ENCODE data around the gene EEF1AKMT2.
"Not testable (repeated sequence)": the region's sequence is repeated elsewhere in the genome, so short reads cannot be mapped to it uniquely, and the experiment has no call there.

The EEF1AKMT2 gene

DNA sequence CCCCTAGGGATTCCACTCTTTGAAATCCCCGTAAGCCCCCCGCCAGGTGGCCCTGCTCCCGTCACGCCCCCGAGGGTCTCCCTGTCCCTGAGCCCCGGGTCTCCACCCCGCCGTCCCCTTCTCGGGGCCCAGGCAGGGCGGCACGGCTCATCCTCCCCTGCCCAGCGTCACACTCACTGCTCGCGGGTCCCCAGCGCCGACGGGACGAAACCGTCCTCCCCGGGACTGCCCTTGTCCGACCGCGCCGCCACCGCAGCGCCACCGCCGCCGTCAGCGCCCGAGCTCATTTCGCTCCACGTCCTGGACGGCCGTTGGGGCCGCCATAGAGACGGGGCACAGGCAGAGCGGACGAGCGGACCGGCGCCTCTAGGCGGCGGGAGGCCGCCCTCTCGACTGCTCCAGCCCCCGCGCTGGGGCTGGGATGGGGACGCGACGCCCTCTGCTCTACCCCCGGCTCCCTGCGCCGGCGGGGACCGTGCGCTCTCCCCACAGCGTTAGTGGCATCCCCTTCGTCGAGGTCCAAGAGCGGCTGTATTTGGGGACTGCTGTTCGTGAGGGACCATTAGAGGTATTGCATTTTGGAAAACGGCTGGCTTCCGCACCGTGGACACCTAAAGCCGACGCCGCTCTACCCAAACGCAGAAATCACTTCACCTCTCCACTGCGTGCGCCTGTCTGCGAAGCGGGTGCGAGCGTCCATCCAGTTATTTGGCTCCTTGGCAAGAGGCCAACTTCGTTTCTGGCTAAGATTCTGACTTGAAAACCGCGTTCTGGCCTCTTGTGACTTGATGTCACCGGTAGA, at the start of gene EEF1AKMT2:
EEF1AKMT2 (minus strand) TSS at position 341 of the 802 bp plus-strand sequence; CDS start at position 287, 54 bp downstream.
- DNase-seq = peak; percentile 87

DNA sequence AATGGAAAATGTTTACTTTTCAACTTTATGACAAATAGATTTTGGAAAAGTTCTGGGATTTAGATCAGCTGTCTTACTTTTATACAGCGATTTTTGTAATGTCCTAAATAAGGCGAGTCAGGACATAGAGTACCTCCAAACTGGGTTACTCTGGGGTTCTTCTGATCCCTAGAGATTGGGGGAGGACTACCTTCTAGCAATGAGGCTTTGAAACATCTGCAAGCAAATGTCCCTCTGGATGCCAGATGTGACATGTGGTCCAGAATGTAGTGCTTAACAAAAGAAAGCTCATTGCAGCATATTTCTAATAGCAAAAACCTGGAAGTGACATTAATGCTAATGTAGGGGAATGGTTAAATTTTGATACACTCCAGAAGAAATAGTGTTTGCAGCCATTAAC, 46.0 kb upstream of the EEF1AKMT2 start:
- no peak for DNase-seq

DNA sequence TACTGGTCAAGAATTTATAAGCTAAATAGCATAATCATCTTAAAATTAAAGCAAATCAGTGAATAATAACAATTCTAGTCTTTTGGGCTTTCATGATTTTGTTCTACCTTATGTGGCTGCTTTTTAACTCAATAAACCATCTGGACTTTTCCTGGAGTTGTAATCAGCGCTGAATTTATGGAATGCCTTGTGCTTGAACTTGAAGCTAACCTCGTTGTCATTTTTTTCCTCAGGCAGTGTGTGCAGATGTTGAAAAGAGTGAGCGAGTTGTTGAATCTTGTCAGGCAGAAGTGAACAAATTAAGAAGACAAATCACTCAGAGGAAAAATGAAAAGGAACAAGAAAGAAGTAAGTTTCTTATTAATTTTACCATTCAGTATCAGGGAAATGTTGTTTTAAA, 39.4 kb upstream of the EEF1AKMT2 start:
- DNase-seq = no peak

DNA sequence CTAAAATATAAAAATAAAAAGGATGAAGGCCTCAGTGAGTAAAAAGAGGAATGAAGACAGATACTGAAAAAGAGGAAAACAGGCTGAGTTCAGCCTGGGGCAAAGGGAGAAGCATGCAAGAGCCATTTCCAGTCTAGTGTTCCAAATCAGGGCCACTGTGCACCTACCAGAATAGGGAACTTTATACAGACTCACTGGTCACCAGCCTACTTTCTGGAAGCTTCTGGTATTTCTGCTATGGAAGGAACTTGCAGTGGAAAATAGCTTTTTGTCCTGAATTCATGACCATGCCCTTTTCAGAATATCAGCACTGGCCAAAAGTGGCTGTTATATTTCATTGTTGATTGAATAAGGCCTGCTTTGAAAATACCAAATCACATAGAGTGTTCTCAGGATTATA, 38.8 kb upstream of the EEF1AKMT2 start:
- DNase-seq = no peak

DNA sequence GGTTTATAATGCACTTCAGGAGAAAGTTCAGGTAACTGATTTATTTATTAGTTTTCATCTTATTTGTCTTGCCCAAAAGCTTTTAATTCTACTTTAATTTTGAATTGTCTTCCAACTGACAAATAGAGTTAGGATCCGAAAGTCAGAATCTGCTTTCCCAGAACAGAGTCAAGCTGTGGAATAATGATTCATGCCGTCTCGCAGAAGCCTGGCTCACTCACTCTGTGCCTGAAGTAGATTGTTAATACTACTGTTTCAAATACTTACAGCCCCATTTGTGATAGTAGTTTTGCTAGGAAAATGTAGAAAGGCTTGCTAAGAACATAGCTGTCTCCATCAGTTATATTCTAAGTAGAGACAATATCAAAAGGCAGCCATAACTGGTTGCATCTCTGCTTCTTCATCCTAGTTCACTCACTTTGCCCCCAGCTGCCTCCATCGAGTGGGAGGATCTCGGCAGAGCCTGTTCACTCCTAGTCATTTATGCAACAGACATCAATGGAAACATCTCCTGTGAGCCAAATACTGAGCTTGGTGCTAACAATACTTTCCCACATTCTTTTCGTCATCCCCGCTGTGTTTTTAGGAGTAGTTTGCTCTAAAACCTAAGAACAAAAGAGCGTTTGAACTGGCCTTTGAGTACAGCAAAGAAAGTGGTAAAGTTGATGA, 37.9 kb upstream of the EEF1AKMT2 start:
- DNase-seq = no peak

DNA sequence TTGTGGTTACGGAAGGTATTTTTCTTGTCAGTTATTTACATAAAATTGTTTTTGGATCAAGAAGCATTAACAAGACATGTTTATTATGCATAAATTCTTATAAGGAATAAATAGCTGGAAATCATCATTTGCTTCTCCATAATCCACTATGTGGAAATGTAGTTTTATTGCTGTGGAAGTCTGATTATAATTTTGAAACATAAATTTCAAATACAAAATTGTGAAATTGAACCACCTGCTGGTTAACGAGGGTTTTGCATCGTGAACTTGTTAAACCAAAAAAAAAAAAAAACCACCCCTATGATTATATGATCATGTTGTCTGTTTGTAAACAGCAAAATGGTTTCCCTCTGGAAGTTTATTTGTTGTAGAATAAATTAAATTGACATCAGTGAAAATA, 35.8 kb upstream of the EEF1AKMT2 start:
- DNase-seq = no peak

DNA sequence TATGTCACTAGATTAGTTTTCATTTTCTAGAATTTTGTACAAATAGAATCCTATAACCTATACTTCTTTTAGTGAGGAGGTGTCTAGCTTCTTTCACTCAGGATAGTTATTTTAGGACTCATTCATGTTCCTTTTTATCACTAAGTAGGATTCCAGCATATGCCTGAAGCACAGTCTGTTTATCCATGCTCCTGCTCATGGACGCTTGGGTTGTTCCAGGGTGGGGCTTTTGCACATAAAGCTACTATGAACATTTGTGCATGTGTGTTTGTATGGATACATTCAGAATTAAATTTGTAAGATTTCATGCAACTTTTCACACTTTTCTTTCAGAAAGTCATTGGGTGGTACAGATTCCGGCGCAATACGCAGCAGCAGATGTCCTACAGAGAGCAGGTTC, 34.6 kb upstream of the EEF1AKMT2 start:
- DNase-seq = no peak

DNA sequence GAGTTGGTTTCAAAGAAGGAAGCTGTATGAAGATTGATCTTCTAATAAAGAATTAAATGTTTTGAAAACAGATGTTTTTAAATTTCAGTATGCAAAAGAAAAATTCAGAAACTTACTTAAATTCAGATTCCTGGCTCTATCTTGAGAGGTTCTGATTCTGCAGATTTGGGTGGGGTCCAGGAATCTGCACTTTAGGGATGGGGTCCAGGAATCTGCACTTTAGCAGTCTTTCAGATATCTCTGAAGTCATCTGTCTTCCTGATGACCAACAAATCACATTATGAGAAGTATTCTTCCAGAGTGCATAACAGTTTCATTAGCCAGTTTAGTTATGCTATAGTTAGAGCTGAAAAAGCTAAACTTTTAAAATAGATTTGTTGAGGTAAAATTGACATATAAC, 34.0 kb upstream of the EEF1AKMT2 start:
- DNase-seq = no peak

DNA sequence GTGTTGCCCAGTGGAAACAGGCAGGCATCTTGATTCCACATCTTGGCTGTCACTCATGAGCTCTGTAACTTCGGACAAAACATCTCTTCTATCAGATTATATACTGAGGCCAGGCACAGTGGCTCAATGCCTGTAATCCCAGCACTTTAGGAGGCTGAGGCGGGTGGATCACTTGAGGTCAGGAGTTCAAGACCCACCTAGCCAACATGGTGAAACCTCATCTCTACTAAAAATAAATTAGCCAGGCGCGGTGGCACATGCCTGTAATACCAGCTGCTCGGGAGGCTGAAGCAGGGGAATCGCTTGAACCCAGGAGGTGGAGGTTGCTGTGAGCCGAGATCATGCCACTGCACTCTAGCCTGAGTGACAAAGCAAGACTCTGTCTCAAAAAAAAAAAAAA, 33.2 kb upstream of the EEF1AKMT2 start:
- DNase-seq = not testable (repeated sequence)

DNA sequence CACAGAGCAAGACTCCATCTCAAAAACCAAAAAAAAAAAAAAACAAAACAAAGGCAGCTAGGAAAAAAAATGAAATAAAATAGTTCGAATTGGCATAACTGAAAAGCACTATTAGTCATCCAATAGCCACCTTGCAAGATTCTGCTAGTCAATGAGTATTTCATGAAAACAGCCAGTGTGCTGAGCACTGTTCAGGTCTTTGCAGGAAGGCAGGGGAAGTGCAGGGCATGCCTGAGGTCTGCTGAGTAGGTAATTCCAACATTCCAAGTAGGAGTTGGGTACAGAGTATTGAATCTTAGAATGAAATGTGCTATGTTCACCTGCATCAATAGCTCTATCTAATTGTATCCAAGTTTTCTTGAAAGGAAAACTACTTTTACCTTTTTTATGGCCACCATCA, 32.8 kb upstream of the EEF1AKMT2 start:
- DNase-seq = no peak

DNA sequence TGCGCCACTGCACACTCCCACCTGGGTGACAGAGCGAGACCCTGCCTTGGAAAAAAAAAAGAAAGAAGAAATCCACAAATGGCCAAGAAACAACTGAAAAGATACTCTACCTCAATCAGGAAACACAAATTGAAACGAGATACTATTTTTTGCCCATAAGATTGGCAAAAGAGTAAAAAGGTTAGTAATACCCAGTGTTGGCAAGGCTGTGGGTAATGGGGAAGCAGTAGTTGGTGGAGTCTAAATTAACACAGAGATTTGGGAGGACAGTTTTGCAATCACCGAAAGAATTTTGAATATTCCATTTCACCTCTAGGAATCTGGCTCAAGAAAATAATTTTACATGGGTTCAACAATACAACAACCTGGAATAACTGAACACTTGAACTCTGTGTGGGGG, 29.8 kb upstream of the EEF1AKMT2 start:
- DNase-seq = no peak

DNA sequence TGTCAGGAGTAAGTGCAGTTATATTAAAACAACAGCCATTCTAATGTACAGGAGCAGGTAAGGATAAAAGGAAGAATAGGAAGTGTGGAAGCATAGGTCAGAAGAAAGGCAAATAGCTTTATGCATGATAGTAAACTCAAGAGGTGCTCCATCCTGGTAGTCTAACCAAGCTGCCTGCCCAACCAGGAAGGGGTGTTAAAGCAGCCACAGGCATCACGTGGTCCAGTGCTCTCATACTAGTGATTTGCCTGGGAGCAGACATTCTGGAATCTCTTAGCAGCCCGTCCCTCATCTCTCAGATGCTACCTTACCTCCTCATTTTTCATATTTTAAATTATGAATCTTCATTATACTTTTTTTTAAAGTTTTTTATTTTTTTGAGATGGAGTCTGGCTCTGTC, 28.4 kb upstream of the EEF1AKMT2 start:
- no peak for DNase-seq

DNA sequence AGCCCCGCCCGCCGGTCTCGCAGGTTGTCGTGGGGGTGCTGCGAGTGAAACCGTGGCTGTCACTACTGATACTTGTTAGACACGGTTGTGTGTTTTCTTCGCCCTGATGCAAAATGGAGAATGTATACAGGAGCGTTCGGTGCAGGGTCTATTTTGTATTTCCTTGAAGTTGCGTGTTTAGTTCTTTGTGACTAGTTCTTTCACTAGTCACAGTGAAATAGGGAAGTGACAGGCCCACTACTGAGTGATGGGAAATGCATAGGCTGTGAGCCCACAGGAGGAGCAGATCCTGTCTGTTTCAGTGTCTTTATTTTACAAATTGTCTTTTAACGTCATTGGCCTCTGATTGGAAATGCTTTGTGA, 10.6 kb upstream of the EEF1AKMT2 start:
- DNase-seq = no peak

DNA sequence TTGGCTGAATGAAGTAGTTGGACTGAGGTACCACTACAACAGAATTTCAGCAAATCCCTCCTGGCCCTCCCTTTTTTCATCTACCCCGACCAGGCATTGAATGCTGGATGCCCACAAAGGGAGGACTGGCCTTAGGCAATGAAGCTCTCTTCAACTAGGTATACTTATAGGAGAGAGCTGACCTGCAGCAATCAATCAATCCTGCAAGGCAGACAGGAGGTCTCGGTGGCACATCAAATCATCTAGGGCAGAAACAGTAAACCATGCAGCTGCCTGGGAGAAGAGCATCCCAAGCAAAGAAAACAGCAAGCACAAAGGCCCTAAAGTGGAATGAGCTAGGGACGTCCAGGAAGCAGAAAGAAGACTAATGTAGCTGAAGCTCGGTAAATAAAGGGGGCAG, 7.5 kb upstream of the EEF1AKMT2 start:
- DNase-seq = no peak

DNA sequence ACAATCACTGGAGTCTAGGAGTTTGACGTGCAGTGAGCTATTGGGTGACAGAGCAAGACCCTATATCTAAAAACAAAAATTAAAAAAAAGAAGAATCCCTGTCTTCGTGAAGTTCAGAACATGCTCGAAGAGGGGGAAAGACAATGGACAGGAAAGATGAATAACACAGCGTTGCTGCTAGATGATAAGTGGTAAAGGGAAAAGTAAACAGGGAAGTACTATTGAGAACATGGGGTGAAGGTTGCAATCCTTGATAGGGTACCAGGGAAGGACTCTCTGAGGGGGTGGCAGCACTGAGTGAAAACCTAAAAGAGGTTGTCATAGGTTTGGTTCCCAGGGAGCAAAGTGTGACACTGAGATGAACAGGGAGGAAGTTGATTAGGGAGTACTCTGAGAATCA, 7.1 kb upstream of the EEF1AKMT2 start:
- no peak for DNase-seq

DNA sequence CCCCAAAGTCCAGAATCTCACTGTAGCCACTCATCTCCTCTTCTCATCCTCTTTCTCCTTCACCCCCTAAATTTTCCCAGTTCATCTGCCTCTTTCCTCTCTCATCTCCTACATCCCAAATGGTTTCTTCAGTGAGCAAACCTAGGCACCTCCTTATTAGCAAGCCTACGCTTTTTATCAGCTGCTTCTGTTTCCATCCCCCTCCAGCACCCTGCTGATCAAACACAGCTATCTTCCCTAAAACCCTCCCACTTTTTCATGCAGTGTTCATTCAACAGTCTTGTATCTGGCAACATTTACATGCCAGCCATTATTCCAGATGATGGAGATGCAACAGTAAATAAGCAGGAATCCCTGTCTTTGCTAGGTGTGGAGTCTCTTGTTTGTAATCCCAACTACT, 6.7 kb upstream of the EEF1AKMT2 start:
- DNase-seq = no peak

DNA sequence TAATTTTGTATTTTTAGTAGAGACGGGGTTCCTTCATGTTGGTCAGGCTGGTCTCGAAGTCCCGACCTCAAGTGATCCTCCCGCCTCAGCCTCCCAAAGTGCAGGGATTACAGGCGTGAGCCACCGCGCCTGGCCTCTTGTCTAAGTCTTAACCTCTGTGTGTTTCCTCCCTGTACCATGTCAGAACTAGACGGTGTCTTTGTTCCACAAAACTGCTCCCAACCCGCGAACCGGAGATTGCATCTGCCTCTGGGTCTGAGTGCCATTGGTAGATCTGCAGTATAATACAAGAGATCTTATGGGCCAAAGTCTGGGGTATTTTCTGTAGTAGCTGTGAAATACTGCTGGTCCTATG, 1.3 kb upstream of the EEF1AKMT2 start:
- DNase-seq = no peak

DNA sequence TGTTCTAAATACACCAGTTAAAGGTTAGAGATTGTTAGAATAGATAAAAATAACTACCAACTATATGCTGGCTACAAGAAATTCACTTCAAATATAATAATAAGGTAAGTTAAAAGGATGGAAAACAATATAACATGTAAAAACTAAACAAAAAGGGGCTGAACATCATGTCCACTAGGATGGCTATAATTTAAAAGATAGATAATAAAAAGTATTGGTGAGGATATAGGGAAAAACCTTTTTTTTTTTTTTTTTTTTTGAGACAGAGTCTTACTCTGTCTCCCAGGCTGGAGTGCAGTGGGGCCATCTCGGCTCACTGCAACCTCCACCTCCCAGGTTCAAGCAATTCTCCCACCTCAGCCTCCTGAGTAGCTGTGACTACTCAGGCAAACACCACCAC, 8.8 kb downstream of the EEF1AKMT2 start:
- DNase-seq = not testable (repeated sequence)

DNA sequence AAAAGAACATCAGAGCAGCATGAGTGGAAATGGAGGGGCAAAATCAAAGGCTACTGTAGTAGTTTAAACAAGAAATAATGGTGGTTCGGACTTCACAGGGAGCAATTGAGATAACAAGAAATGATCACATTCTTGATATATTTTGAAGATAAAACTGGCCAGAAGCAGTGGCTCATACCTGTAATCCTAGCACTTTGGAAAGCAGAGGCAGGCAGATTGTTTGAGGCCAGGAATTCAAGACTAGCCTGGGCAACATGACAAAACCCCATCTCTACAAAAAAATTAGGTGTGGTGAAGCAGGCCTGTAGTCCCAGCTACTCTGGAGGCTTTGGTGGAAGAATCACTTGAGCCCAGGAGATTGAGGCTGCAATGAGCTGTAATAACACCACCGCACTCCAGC, 22.9 kb downstream of the EEF1AKMT2 start:
- DNase-seq = no peak

DNA sequence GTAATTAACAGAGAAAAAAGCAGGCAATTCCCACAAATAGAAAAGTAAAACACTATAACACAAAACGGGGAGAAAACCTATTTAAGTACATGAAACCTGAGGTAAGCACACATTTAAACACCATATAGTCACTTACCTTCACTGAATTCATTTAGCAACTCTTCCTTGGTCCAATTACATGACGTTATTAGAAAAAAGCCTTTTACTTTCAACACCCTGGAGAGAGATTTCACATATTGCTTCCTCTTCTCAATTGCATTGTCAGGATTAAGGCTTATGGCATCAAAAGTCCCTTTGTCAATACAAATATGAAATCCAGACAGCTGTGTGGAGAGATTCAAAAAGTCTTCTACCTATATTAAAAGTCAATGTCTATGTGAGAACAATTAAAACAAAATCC, 26.4 kb downstream of the EEF1AKMT2 start:
- DNase-seq = no peak

DNA sequence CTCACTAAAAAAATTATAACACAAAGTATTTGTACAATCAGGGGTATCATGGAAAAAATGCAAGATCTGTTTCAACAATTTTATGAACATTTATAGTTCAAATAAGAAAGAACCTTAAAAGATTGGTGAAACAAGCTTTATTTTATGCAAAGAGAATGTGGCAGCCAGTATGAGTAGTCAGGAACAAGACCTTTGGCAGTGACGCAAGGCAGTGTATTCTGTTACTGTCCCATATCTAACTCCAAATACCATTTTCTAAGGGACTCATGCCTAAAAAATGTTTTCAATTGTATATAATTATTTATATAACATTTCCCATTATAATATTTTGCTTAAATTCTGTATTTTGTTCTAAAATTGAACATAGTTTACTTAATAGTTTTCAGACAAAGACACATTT, 28.4 kb downstream of the EEF1AKMT2 start:
- DNase-seq = no peak

DNA sequence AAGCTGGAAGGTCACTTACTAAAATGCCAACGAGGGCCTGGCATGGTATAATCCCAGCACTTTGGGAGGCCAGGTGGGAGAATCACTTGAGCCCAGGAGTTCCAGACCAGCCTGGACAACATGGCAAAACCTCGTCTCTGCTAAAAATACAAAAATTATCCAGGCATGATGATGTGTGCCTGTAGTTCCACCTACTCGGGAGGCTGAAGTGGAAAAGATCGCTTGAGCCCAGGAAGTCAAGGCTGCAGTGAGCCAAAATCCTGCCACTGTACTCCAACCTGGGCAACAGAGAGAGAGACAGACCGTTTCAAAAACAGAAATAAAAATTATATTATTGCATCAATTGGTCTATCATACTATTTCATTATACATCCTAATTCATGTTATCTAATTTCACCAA, 29.4 kb downstream of the EEF1AKMT2 start:
- DNase-seq = no peak

DNA sequence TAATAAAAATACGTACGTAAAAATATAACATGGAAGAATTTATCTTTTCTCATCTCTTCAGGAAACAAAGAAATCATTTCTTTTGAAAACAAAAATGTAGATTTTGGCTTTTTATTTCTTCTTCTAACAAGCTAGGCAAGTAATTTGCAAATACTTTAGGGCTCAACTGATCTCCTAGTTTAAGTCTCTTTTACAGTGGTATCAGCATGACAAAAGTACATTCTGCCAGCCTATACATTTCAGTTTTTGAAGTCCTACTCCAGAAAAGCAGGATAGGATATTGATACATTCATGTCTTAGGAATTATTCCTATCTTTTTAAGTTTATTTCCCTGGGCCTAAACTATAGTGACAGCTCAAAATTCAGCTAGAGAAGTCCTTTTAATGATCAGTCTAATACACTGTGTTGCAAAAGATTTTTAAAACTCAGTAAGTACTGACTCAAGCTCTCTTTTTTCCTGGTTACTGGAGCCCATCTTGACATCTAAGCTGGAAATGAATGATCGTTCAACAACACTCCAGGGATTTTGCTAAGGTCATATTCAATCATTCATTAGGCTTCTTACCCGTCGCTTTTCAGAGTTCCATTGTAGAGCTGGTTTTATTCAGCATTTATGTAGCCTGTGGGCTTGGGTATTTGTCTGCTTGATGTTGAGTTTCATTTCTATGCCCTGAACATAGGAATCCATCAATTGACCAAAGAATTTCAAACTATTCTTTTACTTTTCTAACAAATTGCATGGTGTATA, 35.4 kb downstream of the EEF1AKMT2 start:
- DNase-seq = no peak

DNA sequence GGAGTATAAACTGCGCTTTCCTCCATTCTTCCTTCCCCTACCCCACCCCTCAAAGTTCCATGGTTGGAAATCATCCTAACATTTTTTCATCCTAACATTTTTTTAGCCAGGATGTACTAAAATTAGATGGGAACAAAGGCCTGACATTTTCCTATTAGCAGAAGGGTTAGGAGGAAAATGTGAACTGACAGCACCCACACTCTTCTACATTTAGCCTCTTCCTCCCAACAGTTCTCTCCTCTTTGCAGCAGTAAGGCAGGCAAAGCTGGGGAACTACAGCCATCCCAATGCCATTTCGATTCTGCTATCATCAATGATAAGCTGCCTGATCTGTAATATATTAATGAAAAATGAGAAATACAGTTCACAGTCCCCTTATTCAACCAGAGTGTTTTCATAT, 36.1 kb downstream of the EEF1AKMT2 start:
- DNase-seq = no peak

Measured in NCI-H69 (cell line).